ENCODE results near the gene RHOG. TPM values are rescaled to one million over a fixed set of nuclear protein-coding genes. Genes with fewer than 3 reads are reported as not detected.
"Not testable (repeated sequence)": the region's sequence is repeated elsewhere in the genome, so short reads cannot be mapped to it uniquely, and the experiment has no call there.

Gene RHOG
- total and polyA plus RNA-seq, 2 donors: 4.9 to 85.0 TPM

- no peak overlapping the region for H3K27ac ChIP-seq (ENCODE audit: low read depth)
- no peak for DNase-seq (ENCODE audit: extremely low spot score)
- H3K36me3 ChIP-seq (ENCODE audit: insufficient read depth): no peaks in the 10 kb centered on the region
- WGBS: 32% methylated on average over 6 of the region's 6 CpGs
- no peak overlapping the region for H3K4me3 ChIP-seq (ENCODE audit: low read depth, low read length)
- no peaks in the 10 kb centered on the region for H3K4me1 ChIP-seq (ENCODE audit: insufficient read depth)
Measured at GRCh38 chr11:3867209-3868091, 26.7 kb upstream of the RHOG start.

- Histone ChIP-seq H3K27ac (ENCODE audit: low read depth) (no peak overlapping the region), H3K4me1 (ENCODE audit: insufficient read depth) (no peaks in the 10 kb centered on the region), H3K4me3 (ENCODE audit: low read depth, low read length) (no peak overlapping the region), H3K36me3 (ENCODE audit: insufficient read depth) (no peaks in the 10 kb centered on the region)
- DNase-seq (ENCODE audit: extremely low spot score): no peak
Measured at GRCh38 chr11:3866836-3867208, 26.1 kb upstream of the RHOG start.

- Histone ChIP-seq H3K27ac (ENCODE audit: low read depth) (no peak overlapping the region), H3K36me3 (ENCODE audit: insufficient read depth) (no peaks in the 10 kb centered on the region), H3K4me1 (ENCODE audit: insufficient read depth) (no peaks in the 10 kb centered on the region), H3K4me3 (ENCODE audit: low read depth, low read length) (no peak overlapping the region)
- 80% methylated on average over 5 of the region's 5 CpGs for WGBS
- DNase-seq (ENCODE audit: extremely low spot score): no peak
Measured at GRCh38 chr11:3866206-3866605, 25.4 kb upstream of the RHOG start.

GRCh38 chr11:3865388-3866193 is 24.8 kb upstream of the RHOG start:
- H3K27ac ChIP-seq (ENCODE audit: low read depth): no peak overlapping the region
- 33% methylated on average over 3 of the region's 3 CpGs for WGBS
- H3K4me1 ChIP-seq (ENCODE audit: insufficient read depth): no peaks in the 10 kb centered on the region
- H3K4me3 ChIP-seq (ENCODE audit: low read depth, low read length): no peak overlapping the region
- no peaks in the 10 kb centered on the region for H3K36me3 ChIP-seq (ENCODE audit: insufficient read depth)
- DNase-seq (ENCODE audit: extremely low spot score): peak; percentile 35

GRCh38 chr11:3861683-3862082 is 20.9 kb upstream of the RHOG start:
- H3K4me3 ChIP-seq (ENCODE audit: low read depth, low read length): no peak overlapping the region
- 38% methylated on average over 1 of the region's 1 CpG for WGBS
- no peak for DNase-seq (ENCODE audit: extremely low spot score)
- H3K27ac ChIP-seq (ENCODE audit: low read depth): no peak overlapping the region
- H3K36me3 ChIP-seq (ENCODE audit: insufficient read depth): no peaks in the 10 kb centered on the region
- peaks cover 5% of the 10 kb centered on the region for H3K4me1 ChIP-seq (ENCODE audit: insufficient read depth)

GRCh38 chr11:3860898-3861393 is 20.2 kb upstream of the RHOG start:
- H3K27ac ChIP-seq (ENCODE audit: low read depth); H3K36me3 ChIP-seq (ENCODE audit: insufficient read depth); DNase-seq (ENCODE audit: extremely low spot score); H3K4me3 ChIP-seq (ENCODE audit: low read depth, low read length); H3K4me1 ChIP-seq (ENCODE audit: insufficient read depth): not testable (repeated sequence)
- WGBS: 81% methylated on average over 4 of the region's 4 CpGs

- H3K27ac ChIP-seq (ENCODE audit: low read depth): no peak overlapping the region
- DNase-seq (ENCODE audit: extremely low spot score): no peak
- WGBS: 92% methylated on average over 2 of the region's 2 CpGs
- H3K4me3 ChIP-seq (ENCODE audit: low read depth, low read length): no peak overlapping the region
- H3K36me3 ChIP-seq (ENCODE audit: insufficient read depth): no peaks in the 10 kb centered on the region
- peaks cover 5% of the 10 kb centered on the region for H3K4me1 ChIP-seq (ENCODE audit: insufficient read depth)
Measured at GRCh38 chr11:3860375-3860774, 19.6 kb upstream of the RHOG start.

GRCh38 chr11:3859373-3859881 is 18.7 kb upstream of the RHOG start:
- no peaks in the 10 kb centered on the region for H3K36me3 ChIP-seq (ENCODE audit: insufficient read depth)
- no peak overlapping the region for H3K4me3 ChIP-seq (ENCODE audit: low read depth, low read length)
- 53% methylated on average over 4 of the region's 4 CpGs for WGBS
- H3K27ac ChIP-seq (ENCODE audit: low read depth): no peak overlapping the region
- H3K4me1 ChIP-seq (ENCODE audit: insufficient read depth): peaks cover 5% of the 10 kb centered on the region
- no peak for DNase-seq (ENCODE audit: extremely low spot score)

GRCh38 chr11:3857628-3858027 is 16.9 kb upstream of the RHOG start:
- peaks cover 5% of the 10 kb centered on the region for H3K4me1 ChIP-seq (ENCODE audit: insufficient read depth)
- no peak for DNase-seq (ENCODE audit: extremely low spot score)
- H3K4me3 ChIP-seq (ENCODE audit: low read depth, low read length): no peak overlapping the region
- no peak overlapping the region for H3K27ac ChIP-seq (ENCODE audit: low read depth)
- no peaks in the 10 kb centered on the region for H3K36me3 ChIP-seq (ENCODE audit: insufficient read depth)

- Histone ChIP-seq H3K36me3 (ENCODE audit: insufficient read depth) (no peaks in the 10 kb centered on the region), H3K4me3 (ENCODE audit: low read depth, low read length) (peak overlapping the region; percentile 87), H3K4me1 (ENCODE audit: insufficient read depth) (peaks cover 5% of the 10 kb centered on the region), H3K27ac (ENCODE audit: low read depth) (no peak overlapping the region)
- WGBS: 57% methylated on average over 5 of the region's 5 CpGs
- no peak for DNase-seq (ENCODE audit: extremely low spot score)
Measured at GRCh38 chr11:3856856-3857553, 16.2 kb upstream of the RHOG start.

- H3K4me1 ChIP-seq (ENCODE audit: insufficient read depth): peaks cover 5% of the 10 kb centered on the region
- H3K4me3 ChIP-seq (ENCODE audit: low read depth, low read length): peak overlapping the region; percentile 87
- 3% methylated on average over 40 of the region's 40 CpGs for WGBS
- peak overlapping the region; percentile 78 for H3K27ac ChIP-seq (ENCODE audit: low read depth)
- DNase-seq (ENCODE audit: extremely low spot score): no peak
- H3K36me3 ChIP-seq (ENCODE audit: insufficient read depth): no peaks in the 10 kb centered on the region
Measured at GRCh38 chr11:3855808-3856491, 15.2 kb upstream of the RHOG start.

- H3K4me1 ChIP-seq (ENCODE audit: insufficient read depth): peaks cover 5% of the 10 kb centered on the region
- peak; percentile 90 for DNase-seq (ENCODE audit: extremely low spot score)
- H3K27ac ChIP-seq (ENCODE audit: low read depth): peak within 1 kb of the TSS; percentile 95
- H3K4me3 ChIP-seq (ENCODE audit: low read depth, low read length): peak within 1 kb of the TSS; percentile 87
- under 1% methylated on average over 86 of the region's 87 CpGs for WGBS
- no peaks in the 10 kb centered on the region for H3K36me3 ChIP-seq (ENCODE audit: insufficient read depth)
Measured at GRCh38 chr11:3854977-3855807, 14.4 kb upstream of the RHOG start, which contains the start of gene STIM1. Gene STIM1 (plus strand): TSS chr11:3855664. CDS start chr11:3856271, 607 bp downstream.

Measured in urinary bladder (tissue), 4 donors.